Epithelial cell of proximal tubule (primary cell): ENCODE results near the gene ACSF2. TPM values are rescaled to one million over a fixed set of nuclear protein-coding genes. Genes with fewer than 3 reads are reported as not detected.
"Not testable (repeated sequence)": the region's sequence is repeated elsewhere in the genome, so short reads cannot be mapped to it uniquely, and the experiment has no call there.

Source experiments
- DNase-seq: peaks from one replicate; pipeline ENCODE4 v3.0.0-alpha.2; 2011; ENCODE audit warnings: low read depth
- H3K4me3 ChIP-seq: 2 replicates; pipeline ENCODE4 v1.5.1; 2011; ENCODE audit warnings: low read depth, mild to moderate bottlenecking, low read length
- CTCF ChIP-seq: conservative IDR thresholded peaks from 2 replicates; pipeline ENCODE4 v1.5.1; 2012; ENCODE audit warnings: low read depth, mild to moderate bottlenecking, low read length
- total RNA-seq: library from RNA; depleted of rRNA; stranded (reverse); fragments of >200 nt; gene quantifications from 2 replicates; pipeline ENCODE4 v1.2.3, GENCODE V29; 2015

ACSF2 gene
- total RNA-seq, 1 donor from 2014 or later, result 32.6 TPM

- no peak for DNase-seq
- TF ChIP-seq CTCF, result no peak
- peak overlapping the region; percentile 75 for H3K4me3 ChIP-seq
Measured at GRCh38 chr17:50424996-50425681, 879 bp upstream of the ACSF2 start.

- DNase-seq, result no peak
- H3K4me3 ChIP-seq, result peak overlapping the region; percentile 75
- no peak for TF ChIP-seq CTCF
Measured at GRCh38 chr17:50426472-50426782, 409 bp downstream of the ACSF2 start.

GRCh38 chr17:50426814-50427787 is 1.1 kb downstream of the ACSF2 start:
- H3K4me3 ChIP-seq, result peak overlapping the region; percentile 75
- TF ChIP-seq CTCF, result peak; percentile 55
- no peak for DNase-seq

DNA sequence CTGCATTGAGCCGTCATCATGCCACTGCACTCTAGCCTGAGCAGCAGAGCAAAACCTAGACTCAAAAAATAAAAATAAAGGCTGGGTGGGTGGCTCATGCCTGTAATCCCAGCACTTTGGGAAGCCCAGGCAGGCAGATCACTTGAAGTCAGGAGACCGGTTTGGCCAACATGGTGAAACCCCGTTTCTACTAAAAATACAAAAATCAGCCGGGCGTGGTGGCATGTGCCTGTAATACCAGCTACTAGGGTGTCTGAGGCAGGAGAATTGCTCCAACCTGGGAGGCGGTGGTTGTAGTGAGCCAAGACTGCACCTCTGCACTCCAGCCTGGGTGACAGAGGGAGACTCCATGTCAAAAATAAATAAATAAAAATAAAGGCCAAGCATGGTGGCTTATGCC is 2.1 kb downstream of the ACSF2 start:
- H3K4me3 ChIP-seq, DNase-seq: not testable (repeated sequence)

DNA sequence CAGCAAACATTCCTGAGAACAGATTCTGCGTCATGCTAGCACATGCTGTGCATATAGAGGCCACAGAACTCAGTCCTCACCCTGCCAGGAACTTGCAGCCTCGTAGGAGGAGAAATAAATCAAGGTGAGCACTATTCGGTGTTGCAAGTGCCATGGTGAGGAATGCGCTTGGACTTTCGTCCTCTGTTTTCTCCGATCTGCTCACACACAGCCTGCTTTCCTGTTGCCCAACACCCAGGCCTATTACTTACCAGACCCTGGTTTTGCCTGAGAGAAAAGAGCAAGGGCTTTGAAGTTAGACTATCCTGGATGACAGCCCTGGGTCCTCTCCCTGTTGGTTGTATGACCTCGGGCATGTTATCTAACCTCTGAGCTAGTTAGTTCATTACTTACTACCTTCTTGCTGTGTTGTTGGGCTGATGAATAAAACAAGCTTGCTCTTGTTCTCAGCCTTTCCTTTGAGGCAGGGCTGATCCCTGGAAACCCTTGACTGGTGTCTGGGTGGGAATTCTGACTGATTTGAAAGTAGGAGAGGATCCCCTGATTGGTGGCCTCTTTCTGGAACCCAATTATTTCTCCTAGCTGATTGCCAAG is 2.9 kb downstream of the ACSF2 start:
- DNase-seq, result no peak
- H3K4me3 ChIP-seq, result no peak overlapping the region
- no peak for TF ChIP-seq CTCF

DNA sequence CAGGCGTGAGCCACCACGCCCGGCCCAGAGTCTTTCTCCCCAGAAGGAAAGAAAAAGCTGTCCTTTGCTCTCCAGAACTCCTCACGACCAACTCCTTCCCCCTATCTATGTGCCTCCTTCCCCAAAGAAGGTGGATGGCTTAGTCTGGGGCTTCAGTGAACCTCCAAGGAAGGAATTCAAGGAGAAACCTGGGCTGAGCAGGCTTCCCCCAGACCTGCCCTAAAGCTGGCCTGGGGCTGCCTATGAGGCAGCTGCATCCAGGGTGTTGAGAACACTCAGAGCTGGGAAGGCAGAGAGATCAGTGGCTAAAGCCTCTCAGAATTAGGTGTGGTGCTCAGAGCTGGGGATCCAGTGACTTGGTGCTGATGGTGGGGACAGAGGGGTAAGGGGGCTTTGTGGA is 3.8 kb downstream of the ACSF2 start:
- TF ChIP-seq CTCF, result no peak
- no peak for DNase-seq

DNA sequence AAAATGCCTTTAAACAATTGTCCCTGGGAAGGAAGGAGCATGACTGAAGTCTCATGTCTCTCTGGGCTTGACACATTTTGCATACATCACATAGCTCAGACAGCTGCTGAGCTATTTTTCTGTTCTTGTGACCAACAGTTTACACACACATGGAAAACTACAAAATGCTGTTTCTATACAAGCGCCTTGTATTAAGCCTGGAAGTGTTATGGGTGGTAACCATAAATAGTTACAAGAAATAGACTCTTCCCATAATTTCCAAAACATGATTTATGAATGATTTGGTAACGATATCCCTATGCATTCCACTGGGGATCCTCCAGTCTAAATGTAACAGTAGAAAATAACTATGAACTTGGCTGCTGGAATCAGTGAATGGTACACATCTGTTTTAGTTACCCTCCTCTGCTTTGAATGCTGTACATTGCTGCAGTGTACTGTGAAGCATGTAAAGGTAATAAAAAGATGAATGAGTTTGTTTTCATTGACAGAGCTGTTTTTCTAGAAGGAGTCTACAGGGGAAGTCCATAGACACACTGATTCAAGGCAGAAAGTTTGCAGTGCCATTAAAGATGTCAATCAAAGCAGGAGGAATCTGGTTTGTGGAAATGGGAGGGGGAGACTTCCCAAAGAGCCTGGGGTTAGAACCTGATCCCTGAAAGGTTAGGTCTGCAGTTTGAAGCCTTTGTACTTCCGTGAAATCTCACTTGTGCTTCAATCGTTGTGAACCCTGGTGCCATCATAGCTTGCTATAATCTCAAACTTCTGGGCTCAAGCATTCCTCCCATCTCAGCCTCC is 5.0 kb downstream of the ACSF2 start:
- no peak overlapping the region for H3K4me3 ChIP-seq
- DNase-seq, result no peak
- no peak for TF ChIP-seq CTCF

More for the DNA sequence above, 3.8 kb downstream of the ACSF2 start:
- no peak overlapping the region for H3K4me3 ChIP-seq
